Stimulated activated CD4-positive, alpha-beta T cell treated with anti-CD3 and anti-CD28 coated beads, TNF-alpha, amount 100 ng/mL, for 48 hours (primary cell): ENCODE measurements around the gene RIN2.
A peak's percentile ranks its signal among the peaks of the same experiment; 100 is the strongest.

Experiments
- DNase-seq, 3 donors: peaks; one replicate each; pipeline ENCODE4 v3.0.0-alpha.2; 2020; ENCODE audit warnings: low read depth in 3 of 3

RIN2 gene

DNA sequence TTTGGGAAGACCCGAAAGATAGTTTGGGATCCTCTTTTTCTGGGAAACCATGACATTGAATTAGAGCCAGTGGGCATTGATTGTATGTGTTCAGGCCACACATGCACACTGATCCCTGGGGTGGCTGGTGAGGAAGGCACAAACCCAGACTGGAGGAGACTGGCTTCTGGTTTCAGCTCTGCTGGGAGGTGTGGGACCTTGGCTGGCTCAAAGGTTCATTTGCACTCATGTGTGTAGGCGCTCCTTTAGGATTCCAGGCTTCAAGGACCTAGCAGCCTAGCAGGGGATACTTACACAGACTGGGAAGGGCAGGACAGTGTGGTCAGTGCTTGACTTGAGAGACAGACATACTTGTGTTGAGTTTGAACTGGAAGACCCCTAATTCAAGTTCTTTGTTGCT is 7.2 kb downstream of the RIN2 start:
- no peak for DNase-seq

DNA sequence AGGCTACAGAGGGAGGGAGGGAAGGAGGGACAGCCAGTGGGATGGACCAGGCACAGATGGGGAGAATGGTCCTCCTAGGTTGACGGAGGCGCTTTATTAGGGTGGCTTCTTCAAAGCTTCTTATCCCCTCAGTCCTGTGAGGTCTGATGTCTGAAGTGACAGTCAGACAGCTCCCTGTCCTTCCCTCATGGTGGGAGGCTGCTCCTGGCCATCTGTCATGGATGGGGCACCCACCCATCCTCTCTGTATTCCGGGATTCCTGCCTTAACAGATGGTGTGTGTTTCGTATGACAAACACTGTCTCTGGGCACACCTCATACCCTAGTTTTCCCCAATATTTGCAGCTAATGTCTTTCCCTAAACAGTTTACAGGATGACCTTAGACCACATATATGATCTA is 7.9 kb downstream of the RIN2 start:
- DNase-seq, result no peak

DNA sequence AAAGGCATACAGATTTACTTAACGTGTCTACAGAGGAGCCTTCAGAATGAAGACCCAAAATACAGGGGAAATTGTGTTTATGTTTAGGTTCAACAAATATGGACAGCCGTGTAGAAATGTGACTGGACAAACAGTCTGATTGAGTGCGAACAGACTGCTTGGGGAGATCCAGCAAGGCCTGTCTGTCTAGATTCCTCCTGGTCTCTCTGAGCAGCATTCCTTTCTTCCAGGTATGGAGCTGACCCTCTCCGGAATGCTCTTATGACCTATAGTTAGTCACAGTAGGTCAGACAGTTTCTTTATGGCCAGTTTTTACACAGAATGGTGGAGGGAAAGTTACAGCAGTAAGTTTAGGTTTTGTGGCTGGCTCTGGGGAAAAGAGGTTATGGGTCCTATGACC is 9.0 kb downstream of the RIN2 start:
- DNase-seq, result no peak

DNA sequence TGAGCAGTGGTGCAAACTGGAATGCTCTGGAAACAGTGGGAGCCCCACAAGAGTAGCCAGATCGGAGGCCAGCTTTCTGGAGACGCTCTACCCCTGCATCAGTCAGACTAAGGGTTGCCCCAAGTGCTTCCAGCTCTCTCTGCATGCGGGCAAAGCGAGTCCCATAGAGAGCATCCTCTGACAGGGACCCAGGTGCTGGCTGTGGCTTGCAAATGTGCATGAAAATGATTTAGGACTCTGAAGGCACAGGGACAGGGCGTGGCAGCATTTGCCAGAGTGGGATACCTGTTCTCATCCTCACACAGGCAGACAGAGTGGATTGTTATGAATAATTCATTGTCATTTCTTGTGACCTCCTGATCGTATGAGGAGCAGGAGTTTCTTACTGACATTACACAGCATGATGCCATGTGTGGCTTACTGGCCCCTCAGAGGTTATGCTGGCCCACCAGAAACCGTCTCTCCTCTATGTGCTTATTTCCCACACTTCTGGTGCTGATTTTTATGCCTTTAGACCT is 10.3 kb downstream of the RIN2 start:
- no peak for DNase-seq

DNA sequence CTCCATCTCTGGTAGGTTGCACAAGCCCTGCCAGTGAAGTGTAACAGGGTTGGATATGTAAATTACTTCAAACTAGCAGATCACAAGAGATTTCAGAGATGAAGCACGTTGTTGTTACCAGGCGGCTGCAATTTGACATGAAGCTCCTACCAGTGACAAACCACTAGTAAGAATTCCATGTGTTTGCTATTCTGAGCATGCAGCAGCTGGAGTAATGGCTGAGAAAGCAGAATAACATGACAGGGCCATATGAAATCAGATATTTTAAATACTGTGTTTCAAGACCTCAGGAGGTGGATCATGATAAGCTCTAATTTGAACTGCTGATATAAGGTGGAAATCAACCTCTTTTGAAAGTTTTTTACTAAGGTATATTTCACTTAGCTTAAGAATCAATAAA is 11.4 kb downstream of the RIN2 start:
- no peak for DNase-seq

DNA sequence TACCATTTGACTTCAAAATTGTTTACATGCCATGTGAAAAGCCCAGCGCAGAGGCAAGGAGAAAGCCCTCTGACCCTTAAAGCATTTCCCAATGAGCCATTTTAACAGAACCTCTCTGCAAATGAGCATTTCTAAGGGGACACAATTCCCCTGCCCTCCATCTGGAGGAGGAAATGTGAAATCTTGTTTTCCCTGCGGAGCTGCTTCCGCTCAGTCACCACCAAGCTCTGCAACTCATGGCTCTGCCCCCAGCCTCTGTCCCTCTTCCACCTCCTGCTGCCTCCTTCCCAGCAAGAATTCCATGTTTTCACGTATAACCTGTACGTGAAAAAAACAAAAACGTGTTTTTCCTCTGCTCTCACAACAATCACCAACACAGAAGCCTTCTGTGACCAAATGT is 12.3 kb downstream of the RIN2 start:
- no peak for DNase-seq

DNA sequence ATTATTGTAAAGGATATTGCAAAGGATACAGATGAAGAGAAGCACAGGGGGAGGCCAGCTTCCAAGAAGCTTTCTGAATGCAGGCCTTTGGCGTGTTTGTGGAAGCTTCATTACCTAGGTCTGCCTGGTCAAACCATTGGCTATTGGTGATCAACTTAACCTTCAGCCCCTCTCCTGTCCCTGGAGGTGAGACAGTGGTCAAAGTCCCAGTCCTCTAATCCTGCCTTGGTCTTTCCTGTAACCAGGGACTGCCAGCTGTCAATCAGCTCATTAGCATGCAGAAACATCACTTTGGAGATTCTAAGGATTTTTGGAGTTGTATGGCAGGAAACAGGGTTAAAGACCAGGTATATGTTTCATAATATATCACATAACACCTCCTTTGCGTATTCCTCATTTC is 13.0 kb downstream of the RIN2 start:
- no peak for DNase-seq

DNA sequence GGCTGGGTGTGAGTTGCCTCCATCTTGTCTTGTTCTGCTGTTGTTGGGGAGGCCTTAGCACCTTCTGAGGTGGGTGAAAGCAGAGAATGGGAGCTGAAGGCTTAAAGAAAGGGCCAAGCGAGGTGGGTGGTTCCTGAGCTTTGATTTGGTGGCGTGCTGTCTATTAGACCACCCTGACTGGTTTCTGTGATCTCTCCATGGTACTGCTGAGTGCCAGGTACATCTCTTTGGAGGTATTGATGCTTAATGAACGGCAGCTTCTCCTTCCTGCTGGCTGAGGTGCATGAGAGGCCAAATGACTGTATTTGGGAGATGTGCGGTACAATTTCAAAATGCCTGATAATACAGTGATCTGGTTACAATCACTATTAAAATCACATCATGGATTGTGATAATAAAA is 15.4 kb downstream of the RIN2 start:
- no peak for DNase-seq

DNA sequence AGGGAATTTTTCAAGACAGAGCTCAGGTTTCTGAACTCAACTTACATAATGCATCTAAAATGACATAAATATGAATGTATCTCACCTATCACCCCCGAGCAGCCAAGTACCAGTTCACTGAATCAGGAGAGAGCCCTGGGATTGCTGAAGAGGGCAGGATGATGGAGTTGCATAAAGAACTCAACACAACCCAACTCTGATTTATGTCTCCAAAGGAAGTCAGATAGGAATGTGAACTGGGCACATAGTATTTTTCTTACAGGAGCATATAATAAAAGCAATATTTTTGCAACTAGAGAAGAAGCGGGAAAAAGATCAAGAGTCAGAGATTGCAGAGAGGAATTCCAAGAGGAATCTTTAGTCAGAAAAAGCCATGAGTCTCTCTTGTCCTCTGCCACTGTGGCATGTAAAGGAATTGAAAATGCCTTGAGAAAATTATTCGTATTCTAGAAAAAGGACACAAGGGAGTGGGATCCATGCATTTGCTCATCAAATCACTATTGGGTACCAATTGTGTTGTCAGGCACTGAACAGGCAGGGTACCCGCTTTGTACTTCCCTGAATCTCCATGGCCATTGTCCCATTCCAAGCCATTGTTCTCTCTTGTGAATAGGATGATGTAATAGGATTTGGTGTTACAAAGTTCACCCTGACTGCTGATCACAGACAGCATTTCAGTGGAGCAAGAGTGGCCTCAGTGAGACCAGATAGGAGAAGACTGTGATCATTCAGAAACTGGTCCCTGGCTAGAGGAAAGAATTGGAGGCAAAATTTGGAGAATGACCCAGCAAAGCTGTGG is 16.3 kb downstream of the RIN2 start:
- DNase-seq, result no peak

DNA sequence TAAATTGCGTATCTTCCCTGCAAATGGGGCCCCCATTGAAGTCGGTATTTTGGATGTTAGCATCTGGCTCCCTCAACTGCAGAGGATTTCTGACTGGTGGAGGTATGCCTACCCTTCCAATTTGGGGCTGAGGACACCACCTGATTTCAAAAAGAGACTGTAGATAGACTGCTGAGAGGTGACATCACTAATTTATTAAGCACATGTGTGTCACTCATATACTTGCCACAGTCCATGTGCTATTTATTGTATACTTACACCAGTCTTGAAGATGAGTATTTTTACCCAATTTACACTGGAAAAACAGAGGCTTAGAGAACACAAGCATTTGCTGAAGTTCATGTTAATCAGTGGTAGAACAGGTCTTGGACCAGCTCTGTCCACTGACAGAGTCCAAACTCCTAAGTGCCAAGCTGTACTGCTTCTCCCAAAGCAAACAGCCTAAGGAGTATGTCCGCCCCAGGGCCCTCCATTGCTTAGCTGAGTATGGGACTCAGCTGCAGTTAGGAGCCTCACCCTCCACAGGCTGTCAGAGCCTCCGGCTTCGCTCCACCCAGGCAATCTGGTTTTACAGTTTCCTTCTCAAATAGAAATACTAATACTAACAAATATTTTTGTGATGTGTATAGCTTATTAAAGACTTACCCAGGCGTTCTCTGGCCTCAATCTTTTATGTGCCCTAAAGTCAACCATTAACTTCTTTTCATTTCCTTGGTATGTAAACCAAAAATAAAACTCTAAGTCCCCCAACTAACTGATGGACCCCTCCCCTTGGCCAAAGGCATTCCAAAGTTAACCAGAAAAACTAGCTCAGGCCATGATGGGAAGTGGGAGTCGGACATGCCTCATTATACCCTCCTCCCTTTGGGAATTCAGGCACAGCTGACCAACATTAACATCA is 17.5 kb downstream of the RIN2 start:
- no peak for DNase-seq

DNA sequence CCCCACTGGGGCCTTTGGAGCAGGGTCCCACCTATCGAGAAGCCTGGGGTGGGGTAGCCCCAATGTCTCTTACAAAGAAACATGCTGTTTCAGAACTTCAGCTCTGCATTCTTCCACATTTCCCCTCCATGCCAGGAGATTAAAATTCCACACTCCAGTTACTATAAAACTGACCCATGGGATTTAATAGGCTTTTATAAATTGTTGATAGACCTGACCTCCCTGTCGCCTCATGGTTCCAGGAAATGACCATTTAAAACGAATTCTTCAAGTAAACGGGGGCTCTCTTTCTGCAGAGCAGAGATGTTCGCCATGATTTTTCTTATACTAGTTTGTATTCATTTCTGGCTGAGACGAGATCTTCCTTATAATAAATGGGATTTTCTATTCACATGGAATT is 19.3 kb downstream of the RIN2 start:
- DNase-seq, result no peak

DNA sequence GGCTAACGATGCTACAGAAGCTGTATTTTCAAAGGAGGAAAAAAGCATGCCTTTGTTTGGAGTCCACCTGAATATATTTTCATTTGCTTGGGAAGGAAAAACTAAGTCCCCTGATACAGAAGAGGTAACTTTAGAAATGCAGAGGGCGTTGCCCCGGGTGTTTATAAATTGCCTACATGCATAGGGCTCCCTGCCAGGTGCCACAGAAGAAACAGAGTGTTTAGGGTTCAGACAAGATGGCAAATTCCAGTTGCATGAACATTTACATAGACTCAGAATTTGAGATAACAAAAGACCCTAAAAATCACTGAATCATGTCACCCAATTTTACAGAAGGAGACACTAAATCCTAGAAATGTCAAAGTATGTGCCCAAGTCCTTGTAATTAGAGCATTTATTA is 19.9 kb downstream of the RIN2 start:
- no peak for DNase-seq

DNA sequence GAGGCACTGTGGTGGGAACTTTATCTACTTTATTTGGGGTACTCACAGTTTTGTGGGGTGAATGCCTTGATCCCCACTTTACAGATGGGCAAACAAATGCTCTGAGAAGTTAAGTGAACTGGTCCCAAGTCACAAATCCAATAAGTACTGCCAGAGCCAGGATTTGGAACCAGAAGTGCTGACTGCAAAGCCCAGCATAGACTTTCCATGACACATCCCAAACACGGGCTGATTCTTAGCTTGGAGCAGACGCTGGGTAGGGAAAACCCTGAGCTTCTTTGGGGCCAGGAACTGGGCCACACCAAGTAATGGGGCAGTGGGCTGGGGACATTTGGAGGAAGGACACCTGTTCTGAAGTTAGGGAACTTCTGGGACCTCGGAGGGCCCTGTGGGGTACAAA is 20.3 kb downstream of the RIN2 start:
- DNase-seq, result no peak

DNA sequence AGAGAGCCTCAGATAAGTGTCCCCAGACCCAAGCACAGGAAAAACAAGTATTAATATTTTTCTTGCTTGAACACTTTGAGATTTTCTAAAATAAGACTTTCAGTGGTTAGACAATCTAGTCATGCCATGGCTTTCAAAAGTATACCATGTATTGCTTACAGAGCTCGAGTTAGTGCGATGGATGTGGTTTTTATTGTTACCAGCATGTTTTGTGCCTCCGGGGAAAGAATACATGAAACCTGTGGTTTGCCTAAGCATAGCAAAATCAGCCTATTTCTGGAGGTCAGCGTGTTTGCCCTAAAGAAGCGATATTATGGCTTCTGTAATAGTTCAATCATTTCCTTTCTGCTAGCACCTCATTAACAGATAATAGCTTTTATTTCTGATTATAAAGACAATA is 21.6 kb downstream of the RIN2 start:
- DNase-seq, result no peak

DNA sequence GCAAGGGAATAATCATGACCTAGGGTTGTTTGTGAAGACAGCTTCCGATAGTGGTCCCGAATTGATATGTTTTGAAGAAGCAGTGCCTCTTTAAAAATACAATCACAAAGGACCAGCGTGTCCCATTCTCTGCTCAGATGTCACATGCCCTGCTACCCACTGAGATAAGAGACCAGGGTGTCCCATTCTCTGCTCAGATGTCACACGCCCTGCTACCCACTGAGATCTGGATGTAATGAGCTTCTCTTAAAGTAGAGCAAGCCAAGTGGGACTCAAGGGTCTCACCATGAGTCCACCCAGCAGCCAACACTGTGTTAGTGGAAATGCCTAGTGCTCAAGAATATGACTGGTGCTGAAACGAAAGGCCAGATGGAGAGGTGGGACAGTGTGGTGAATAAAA is 22.2 kb downstream of the RIN2 start:
- no peak for DNase-seq

DNA sequence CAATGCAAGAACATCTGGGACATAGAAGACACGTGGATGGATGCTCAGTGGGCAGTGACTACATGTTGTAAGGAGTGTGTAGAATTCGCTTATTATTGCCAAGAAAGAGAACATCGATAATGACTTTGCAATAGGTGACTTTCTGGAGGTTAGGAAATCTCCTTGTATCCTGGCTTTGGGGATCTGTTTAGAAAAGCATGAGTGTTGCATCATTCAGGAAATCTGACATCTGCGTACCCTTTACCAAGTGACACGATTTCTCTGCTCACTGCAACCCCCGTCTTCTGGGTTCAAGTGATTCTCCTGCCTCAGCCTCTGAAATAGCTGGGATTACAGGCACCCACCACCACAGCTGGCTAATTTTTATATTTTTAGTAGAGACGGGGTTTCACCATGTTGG is 23.2 kb downstream of the RIN2 start:
- DNase-seq, result no peak

DNA sequence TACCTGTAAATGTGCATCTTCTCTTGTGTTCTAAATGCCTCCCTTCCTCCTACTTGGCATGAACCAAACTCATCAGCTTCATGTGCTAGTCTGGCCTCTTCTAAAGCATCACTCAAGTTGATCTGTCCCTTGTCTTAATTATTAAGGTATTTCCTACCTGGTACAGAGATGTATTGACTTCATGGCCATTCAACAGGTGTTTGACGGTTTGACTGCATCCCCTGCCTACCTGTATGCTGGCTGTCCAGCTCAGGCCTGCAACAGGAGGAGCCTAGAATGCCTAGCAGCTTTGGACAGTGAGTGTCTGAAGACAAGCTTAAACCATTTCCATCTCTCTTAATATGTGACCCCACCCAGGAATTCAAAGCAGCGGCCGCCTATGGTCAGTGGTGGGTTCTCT is 24.6 kb downstream of the RIN2 start:
- DNase-seq, result no peak

DNA sequence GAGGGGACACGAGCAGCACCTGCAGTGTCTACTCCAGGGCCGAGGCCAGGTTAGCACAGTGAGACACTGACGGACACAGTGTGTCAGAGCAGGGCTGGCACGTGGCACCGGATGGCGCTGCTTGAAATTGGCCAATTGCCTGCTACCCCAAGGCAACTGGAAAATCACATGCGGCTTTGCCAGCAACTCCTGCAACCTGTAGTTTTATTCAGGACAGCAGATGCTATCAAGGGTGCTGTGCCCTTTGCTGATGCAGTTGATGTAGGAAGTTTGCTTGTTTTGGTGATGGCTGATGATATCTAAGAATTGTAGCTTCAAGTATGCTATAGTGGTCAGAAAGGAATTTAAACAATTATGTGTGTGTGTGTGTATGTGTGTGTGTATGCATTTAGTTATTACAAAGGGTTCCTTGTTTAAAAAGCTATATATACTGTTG is 25.9 kb downstream of the RIN2 start:
- no peak for DNase-seq

DNA sequence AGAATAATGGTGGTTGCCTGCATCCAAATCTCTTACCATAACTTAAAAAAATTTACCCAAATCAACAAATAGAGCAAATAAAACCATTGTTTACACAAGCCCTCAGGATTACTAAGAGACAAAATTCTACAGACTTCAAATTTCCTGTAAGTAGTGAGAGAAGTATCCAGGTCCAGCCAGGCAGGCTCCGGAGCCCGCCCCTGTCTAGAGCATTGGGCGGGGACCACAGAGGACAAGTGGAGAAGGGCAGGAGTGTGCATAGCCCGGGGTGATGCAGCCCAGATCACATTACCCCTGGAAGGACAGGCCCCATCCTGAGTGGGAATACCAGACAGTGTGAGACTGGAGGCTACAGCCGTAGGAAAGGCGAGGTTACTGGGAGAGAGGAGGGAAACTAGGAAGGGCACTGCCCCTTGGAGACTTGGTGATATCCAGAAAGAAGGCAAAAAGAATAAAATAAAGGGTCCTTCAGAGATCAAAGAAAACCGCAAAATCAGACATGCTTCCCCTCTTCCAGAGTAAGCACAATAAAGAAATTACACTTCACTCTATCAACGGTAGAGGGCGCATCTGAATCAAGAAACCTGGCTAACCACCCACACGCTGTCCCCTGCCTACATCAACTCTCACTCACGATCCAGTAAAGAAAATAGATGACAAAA is 26.6 kb downstream of the RIN2 start:
- peak in 1 of 3 donors; percentile 44 for DNase-seq

DNA sequence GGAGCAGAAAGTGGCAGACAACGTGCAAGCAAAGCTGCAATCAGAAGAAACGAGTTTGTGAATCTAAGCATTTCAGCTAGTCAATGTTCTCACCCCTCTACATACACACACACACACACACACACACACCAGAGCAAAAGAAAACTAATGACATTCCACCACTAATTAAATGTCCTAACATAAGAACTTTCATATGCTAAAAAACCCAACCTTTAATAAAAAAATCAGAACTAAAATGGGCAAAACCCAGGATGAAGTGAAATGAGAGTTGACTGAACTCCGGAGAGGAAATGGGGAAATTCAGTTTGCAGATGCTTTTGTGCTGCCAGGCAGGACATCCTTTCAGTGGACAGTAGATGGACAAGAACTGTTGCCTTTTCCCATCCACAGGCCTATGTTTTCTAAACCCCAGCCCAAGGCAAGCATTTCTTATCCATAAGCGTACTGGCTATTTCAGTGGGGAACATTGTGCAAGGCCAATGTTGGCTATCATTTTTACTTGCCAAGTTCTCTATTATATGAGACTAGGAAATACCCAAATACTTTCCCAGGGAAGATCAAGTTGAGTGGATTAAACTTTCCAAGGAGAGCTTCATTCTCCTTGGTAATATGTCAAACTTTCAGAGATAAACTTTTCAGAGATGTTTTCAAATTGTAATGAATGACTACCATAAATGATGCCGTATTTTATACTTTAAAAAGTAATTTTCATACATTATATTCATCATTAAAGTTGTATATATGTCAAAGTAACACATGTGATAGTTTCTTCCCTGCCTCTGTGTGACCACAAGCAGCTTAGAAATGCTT is 27.3 kb downstream of the RIN2 start:
- no peak for DNase-seq

DNA sequence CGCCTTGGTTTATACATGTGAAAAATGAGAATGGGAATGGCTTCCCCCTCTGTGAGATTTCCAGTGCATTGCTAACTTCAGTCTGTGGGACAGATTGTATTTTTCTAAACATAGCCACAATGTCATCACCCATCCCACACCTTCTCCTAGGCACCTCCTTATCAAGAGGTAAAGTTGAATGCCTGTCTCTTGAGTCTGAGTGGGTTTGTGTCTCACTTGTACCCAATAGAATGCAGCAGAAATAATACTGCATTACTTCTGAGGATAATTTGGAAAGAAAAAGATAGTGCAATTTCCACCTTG is 27.9 kb downstream of the RIN2 start:
- DNase-seq, result no peak

DNA sequence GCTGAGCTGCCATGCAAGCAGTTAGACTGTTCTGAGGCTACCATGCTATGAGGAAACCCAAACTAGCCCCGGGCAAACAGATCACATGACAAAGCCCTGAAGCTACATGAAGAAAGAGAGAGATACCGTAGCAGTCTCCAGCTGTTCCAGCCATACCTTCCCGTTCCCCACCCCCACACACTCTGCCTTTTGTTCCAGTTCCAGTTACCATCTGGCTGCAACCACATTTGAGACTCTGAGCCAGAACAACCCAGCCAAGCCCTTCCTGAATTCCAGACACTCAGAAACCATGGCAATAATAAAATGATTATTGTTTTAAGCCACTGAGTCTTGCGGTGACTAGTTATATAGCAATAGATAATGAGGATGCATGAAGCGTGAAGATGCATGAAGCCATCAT is 28.3 kb downstream of the RIN2 start:
- DNase-seq, result no peak
